Activated CD4-positive, alpha-beta T cell treated with anti-CD3 and anti-CD28 coated beads, Interleukin-2, amount 10 ng/mL, durations not matched to agents 7 days and 5 days (primary cell): Measurements from ENCODE around the gene HOXD9. TPM values are rescaled to one million over a fixed set of nuclear protein-coding genes. Genes with fewer than 3 reads are reported as not detected.
A peak's percentile ranks its signal among the peaks of the same experiment; 100 is the strongest.

Source experiments
- CTCF ChIA-PET: fragments of 350-600 bp; sonication (Branson Sonifier 250); formaldehyde crosslinking; loops from one replicate; lab custom pipeline; 2021; ENCODE audit warnings: antibody characterized with exemption; lab: Charles Lee
- POLR2A ChIA-PET: fragments of 350-600 bp; sonication (Branson Sonifier 250); formaldehyde crosslinking; loops from one replicate; lab custom pipeline; 2021; ENCODE audit warnings: antibody characterized with exemption; lab: Charles Lee
- DNase-seq: peaks from one replicate; pipeline ENCODE4 v3.0.0-alpha.2; 2020
- H3K27ac Mint-ChIP-seq: one replicate; pipeline ENCODE4 v1.8.0; 2021; ENCODE audit warnings: mild to moderate bottlenecking, moderate library complexity, mixed read lengths
- H3K27me3 Mint-ChIP-seq: one replicate; pipeline ENCODE4 v1.8.0; 2021; ENCODE audit warnings: mixed read lengths
- H3K36me3 Mint-ChIP-seq: one replicate; pipeline ENCODE4 v1.8.0; 2021; ENCODE audit warnings: low read depth, mixed read lengths
- H3K4me1 Mint-ChIP-seq: one replicate; pipeline ENCODE4 v1.8.0; 2021; ENCODE audit warnings: mixed read lengths
- H3K4me3 Mint-ChIP-seq: one replicate; pipeline ENCODE4 v1.8.0; 2021; ENCODE audit warnings: mild to moderate bottlenecking, moderate library complexity, mixed read lengths
- H3K9me3 Mint-ChIP-seq: one replicate; pipeline ENCODE4 v1.8.0; 2021; ENCODE audit warnings: mixed read lengths
- total RNA-seq, 2 experiments: library from RNA; stranded (reverse); gene quantifications; one replicate each; pipeline ENCODE4 v1.2.3, GENCODE V29; 2021

The HOXD9 gene
- total RNA-seq, 2 experiments from 2014 or later: not detected

DNA sequence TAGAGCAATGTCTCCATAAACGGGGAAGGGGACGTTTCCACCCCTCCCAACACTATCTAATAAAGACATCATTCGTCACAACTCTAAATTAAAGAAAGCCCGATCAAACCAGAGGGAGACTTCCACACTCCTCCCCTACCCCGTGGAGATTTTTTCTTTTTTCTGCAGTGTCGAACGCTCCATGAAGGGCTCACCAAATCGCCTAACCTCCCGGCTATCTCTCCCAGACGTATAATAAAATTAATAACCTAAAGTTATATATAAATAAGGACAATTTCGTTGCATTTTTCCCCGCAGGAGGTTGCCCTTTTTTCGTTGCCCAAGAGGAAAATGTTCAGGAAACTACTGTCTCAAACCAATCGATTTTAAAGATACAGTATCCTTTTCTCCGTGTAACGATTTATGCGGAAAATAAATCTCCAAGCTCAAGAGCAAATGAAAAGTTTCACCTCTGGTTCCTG, 41.1 kb upstream of the HOXD9 start:
- CTCF ChIA-PET: interaction anchor here (1.2 to 2.2 kb wide), 5 partner anchors 16 to 81 kb away, joined by 3 to 6 read pairs (median 6); no protein-coding TSS in a partner anchor
- H3K4me3 Mint-ChIP-seq: peak overlapping the region; percentile 30
- H3K27ac Mint-ChIP-seq: peak overlapping the region; percentile 73
- POLR2A ChIA-PET: no interaction called here
- peaks cover 5% of the 10 kb centered on the region for H3K9me3 Mint-ChIP-seq
- H3K36me3 Mint-ChIP-seq: peaks cover 3% of the 10 kb centered on the region
- peaks cover 10% of the 10 kb centered on the region for H3K4me1 Mint-ChIP-seq
- H3K27me3 Mint-ChIP-seq: peaks cover 80% of the 10 kb centered on the region
- DNase-seq: no peak

DNA sequence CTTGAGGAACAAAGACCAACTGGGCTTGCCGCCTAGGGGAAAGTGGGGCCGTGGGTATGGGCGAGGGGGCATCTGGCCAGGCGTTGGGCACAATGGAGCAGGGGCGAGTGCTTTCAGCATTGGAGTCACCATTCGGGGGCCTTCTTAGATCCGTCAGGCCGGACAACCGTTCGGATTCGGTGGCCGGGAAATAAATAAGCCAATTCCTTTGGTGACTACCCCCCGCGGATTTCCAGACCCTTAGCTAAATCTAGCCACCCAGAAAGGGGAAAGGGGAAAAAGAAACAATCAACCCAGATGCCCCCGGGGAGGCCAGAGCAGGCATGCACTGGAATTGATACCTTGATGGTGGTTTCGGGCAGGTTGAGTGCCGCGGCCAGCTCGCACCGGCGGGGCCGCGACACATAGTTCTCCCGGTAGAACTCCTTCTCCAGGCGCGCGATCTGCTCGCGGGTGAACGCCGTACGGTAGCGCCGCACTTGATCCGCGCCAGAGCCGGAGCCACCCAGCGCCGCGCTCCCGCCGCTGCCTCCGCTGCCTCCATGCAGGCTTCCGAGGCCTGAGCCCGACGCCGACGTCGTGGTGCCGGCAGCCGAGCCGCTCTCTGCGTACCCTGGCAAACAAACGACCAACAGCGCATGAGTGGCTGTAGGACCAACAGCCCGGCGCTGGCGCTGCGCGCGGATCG, 40.5 kb upstream of the HOXD9 start:
- peak overlapping the region; percentile 10 for H3K4me3 Mint-ChIP-seq

DNA sequence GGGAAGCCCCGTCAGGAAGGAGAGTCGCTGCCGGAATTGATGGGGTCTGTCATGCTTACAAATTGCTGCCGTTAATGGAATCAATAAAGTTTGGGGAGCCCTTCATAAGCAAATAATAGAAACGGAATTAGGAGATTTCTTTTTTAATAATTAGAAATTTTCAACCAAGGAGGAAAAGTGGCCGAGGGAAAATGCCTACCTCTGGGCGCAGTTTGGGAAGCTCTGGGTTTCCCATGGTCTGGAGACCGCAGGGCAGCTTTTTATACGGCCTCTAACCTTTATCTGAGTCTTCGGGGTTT, 40.0 kb upstream of the HOXD9 start:
- peak overlapping the region; percentile 40 for H3K4me3 Mint-ChIP-seq
- CTCF ChIA-PET: interaction anchor here (0.8 to 1.9 kb wide), 5 partner anchors 10 to 49 kb away, joined by 3 to 6 read pairs (median 3); no protein-coding TSS in a partner anchor
- no peak for DNase-seq
- H3K27ac Mint-ChIP-seq: peak overlapping the region; percentile 62
- H3K4me1 Mint-ChIP-seq: peaks cover 10% of the 10 kb centered on the region
- peaks cover 5% of the 10 kb centered on the region for H3K9me3 Mint-ChIP-seq
- H3K36me3 Mint-ChIP-seq: peaks cover 6% of the 10 kb centered on the region
- peaks cover 83% of the 10 kb centered on the region for H3K27me3 Mint-ChIP-seq
- POLR2A ChIA-PET: no interaction called here

More for the DNA sequence above, 40.5 kb upstream of the HOXD9 start:
- Mint-ChIP-seq H3K27me3 (peaks cover 82% of the 10 kb centered on the region), H3K4me1 (peaks cover 10% of the 10 kb centered on the region), H3K36me3 (peaks cover 6% of the 10 kb centered on the region), H3K27ac (peak overlapping the region; percentile 73), H3K9me3 (peaks cover 5% of the 10 kb centered on the region)
- ChIA-PET POLR2A (no interaction called here), CTCF (interaction anchor here (0.8 to 2.2 kb wide), 5 partner anchors 13 to 50 kb away, joined by 3 to 6 read pairs (median 3); no protein-coding TSS in a partner anchor)
- no peak for DNase-seq

DNA sequence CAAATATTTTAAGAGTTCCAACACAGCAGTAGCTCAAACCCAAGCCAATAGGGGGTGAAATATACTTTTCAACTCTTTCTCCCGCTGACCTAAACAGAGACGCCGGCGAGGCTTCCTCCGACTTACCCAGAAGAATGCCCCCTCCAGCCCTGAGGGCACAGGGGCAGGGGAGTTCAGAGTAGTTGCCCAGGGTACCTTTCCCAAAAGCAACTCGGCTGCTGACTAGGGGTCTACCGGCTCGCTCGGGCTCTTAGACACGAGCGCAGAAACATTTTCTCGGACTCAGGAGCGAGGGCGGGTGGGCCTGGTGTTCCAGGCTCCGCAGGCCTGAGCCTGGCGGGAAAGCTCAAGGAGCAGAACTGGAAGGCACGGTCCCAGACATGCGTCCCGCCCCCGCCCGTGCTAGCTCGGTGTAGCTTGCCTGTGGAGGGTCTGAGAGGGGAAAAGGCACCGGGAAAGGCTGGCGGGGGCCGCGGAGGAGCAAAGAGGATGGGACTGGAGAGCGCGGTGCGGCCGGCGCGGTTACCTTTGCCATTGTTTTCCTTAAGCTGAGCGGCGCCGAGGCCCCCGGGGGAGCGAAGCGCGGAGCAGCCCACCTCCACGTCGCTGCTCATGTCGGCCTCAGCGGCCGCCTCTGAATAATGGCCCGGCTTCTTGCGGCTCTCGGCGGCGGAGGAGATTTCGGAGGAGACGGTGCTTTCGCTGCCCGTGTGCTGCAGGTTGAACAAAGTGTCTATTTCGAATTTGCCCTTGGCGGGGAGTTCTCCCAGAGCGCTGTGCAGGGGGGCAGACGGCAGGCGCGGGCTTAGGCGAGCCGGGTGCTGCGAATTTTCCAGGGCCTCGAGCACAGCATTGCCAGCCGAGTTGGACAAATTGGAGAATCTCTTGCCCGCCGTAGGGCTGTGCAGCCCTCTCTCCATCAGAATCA, 39.4 kb upstream of the HOXD9 start:
- H3K36me3 Mint-ChIP-seq: peaks cover 6% of the 10 kb centered on the region
- CTCF ChIA-PET: interaction anchor here (0.8 to 1.9 kb wide), 4 partner anchors 11 to 49 kb away, joined by 3 to 6 read pairs (median 3); no protein-coding TSS in a partner anchor
- peaks cover 5% of the 10 kb centered on the region for H3K9me3 Mint-ChIP-seq
- POLR2A ChIA-PET: no interaction called here
- no peak for DNase-seq
- peaks cover 10% of the 10 kb centered on the region for H3K4me1 Mint-ChIP-seq
- peak overlapping the region; percentile 58 for H3K4me3 Mint-ChIP-seq
- H3K27me3 Mint-ChIP-seq: peaks cover 89% of the 10 kb centered on the region
- peak overlapping the region; percentile 78 for H3K27ac Mint-ChIP-seq

DNA sequence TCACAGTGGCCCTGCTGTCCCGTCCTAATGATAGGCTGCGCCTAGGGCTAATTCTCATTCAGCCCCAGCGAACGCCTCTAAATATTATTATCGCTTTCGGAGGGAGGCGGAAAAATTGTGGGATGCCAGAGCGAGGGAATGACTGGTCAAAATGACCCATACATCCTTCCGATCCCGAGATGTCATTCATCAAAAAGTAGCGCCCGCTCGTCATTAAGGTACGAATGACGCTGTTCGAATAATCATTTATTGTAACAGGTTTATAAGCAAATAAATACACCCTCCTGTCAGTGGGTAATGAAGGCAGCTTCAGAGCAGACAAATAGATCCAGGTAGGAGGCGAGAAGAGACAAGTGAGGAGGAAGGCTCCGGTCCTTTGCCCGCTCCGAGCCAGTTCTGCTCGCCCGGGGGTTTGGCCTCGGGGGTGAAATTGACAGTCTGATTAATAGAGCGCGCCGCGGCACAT, 38.7 kb upstream of the HOXD9 start, which contains the start of gene EVX2:
Gene EVX2 (minus strand): TSS at position 167 of the 466 bp plus-strand sequence. CDS start 186 bp downstream, outside the sequence.
- H3K4me1 Mint-ChIP-seq: peaks cover 14% of the 10 kb centered on the region
- peaks cover 5% of the 10 kb centered on the region for H3K9me3 Mint-ChIP-seq
- peak within 1 kb of the TSS; percentile 78 for H3K27ac Mint-ChIP-seq
- peak within 1 kb of the TSS; percentile 58 for H3K4me3 Mint-ChIP-seq
- DNase-seq: no peak
- POLR2A ChIA-PET: no interaction called here
- CTCF ChIA-PET: interaction anchor here (1.0 kb wide), 1 partner anchor 11 kb away, joined by 3 read pairs; no protein-coding TSS in a partner anchor
- H3K27me3 Mint-ChIP-seq: peaks cover 90% of the 10 kb centered on the region
- H3K36me3 Mint-ChIP-seq: peaks cover 6% of the 10 kb centered on the region

DNA sequence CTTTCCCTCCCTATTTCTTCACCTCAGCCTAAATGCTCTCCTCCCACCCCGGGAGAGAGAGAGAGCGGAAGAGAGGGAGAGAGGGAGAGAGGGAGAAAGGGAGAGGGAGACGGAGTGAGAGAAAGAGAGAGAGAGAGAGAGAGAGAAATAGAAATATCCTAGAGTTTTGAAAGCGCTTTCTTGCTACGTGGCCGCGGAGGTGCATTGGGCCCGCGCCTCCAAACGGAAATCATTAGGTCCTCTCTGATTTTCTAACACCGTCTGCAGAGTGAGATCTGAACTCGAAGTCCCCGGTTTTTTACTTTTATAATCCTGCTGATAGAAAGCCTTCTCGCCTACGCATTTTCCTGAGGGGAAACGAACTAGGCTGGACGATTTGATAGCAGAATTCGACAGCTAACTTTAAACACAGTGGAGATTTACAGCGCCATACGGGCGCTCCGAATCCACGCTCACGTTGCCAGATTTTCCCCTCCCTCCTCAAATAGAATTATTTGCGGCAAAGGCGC, 37.9 kb upstream of the HOXD9 start:
- ChIA-PET CTCF (interaction anchor here (1.5 to 1.6 kb wide), 2 partner anchors 12 to 48 kb away, joined by 5 to 7 read pairs; no protein-coding TSS in a partner anchor), POLR2A (no interaction called here)
- peaks cover 90% of the 10 kb centered on the region for H3K27me3 Mint-ChIP-seq
- peak overlapping the region; percentile 78 for H3K27ac Mint-ChIP-seq
- H3K9me3 Mint-ChIP-seq: no peaks in the 10 kb centered on the region
- peak overlapping the region; percentile 47 for H3K4me3 Mint-ChIP-seq
- H3K36me3 Mint-ChIP-seq: peaks cover 3% of the 10 kb centered on the region
- peaks cover 7% of the 10 kb centered on the region for H3K4me1 Mint-ChIP-seq
- DNase-seq: no peak

DNA sequence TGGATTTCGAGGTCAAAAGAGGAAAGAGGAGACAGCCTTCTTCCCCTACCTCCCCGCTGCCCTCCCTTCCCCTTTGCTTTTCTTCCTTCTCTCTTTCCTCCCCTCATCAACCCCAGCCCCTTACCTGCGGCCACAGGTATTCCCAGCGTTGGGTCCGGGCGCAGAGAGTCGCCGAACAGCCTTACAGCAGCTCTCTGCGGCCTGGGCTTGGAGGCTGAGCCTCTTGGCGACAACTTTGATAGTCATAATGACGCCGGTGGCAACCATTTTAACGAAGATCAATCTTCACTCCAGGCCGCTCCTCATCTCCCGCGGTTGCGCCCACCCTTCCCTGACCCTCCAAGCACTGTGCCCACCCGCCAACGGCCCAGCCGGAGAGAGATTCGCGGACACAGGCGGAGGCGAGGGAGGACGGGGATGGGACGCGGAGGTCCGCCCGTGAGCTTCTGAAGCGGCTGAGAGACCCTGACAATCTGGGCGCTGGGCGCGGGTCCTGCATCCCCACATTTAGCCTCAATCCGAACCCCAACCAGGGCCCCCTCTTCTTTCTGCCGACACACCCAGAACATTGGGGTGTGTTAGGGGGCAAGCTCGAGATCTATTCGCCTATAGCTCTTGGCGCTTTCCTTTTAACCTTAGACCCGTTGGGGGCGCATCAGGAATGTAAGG, 37.3 kb upstream of the HOXD9 start:
- Mint-ChIP-seq H3K36me3 (peaks cover 3% of the 10 kb centered on the region), H3K4me3 (peak overlapping the region; percentile 47), H3K9me3 (no peaks in the 10 kb centered on the region), H3K27me3 (peaks cover 94% of the 10 kb centered on the region), H3K4me1 (peaks cover 7% of the 10 kb centered on the region), H3K27ac (peak overlapping the region; percentile 50)
- no peak for DNase-seq
- CTCF ChIA-PET: interaction anchor here (1.2 to 1.6 kb wide), 3 partner anchors 12 to 48 kb away, joined by 3 to 7 read pairs (median 5); partner anchors contain the start of gene HOXD10
- POLR2A ChIA-PET: no interaction called here

DNA sequence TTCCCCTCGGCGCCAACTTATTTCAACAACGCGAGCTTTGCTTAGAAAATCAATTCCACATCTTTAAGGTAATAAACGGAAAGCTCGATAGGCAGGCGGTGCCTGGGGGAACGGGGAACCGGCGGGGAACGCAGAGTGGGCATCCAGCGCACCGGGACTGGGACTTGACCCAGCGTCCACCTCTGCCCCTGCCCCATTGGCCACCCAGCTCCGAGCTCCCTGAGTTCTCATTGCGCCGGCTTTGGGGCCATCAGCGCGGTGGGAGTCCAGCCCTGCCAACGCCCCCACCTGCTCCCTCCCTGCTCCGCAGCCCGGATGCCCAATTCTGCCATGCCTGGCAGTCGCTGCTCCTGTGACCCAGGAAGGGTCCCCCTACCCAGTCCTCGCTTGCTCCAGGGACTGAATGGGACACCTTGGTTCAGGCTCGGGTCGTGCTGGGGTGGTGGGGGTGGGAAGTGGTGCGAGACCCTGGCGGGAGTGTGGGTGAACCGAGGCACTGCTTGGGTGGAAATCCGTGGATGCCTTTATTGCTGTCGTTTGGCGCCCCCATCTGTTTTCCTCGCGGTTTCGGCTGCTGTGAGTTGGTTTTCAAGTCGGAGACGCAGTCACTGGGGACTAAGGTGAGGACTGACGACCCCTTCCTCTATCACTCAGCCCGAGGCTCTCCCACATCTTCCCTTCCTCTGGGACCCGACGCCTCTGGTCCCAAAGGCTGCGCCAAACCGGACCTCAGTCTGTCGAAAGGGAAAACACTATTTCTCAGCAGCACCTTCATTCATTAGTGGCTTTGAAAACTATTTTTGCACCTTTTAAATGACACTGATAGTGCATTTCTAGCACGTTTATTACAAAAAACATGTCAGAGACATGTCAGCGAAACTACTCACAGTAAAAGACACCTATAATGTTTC, 36.4 kb upstream of the HOXD9 start:
- Mint-ChIP-seq H3K4me1 (peaks cover 6% of the 10 kb centered on the region), H3K36me3 (peaks cover 3% of the 10 kb centered on the region), H3K27ac (peak overlapping the region; percentile 48), H3K4me3 (no peak overlapping the region), H3K27me3 (peaks cover 95% of the 10 kb centered on the region), H3K9me3 (no peaks in the 10 kb centered on the region)
- ChIA-PET POLR2A (no interaction called here), CTCF (interaction anchor here (1.2 to 1.6 kb wide), 3 partner anchors 11 to 47 kb away, joined by 3 to 7 read pairs (median 5); partner anchors contain the start of gene HOXD10)
- no peak for DNase-seq

DNA sequence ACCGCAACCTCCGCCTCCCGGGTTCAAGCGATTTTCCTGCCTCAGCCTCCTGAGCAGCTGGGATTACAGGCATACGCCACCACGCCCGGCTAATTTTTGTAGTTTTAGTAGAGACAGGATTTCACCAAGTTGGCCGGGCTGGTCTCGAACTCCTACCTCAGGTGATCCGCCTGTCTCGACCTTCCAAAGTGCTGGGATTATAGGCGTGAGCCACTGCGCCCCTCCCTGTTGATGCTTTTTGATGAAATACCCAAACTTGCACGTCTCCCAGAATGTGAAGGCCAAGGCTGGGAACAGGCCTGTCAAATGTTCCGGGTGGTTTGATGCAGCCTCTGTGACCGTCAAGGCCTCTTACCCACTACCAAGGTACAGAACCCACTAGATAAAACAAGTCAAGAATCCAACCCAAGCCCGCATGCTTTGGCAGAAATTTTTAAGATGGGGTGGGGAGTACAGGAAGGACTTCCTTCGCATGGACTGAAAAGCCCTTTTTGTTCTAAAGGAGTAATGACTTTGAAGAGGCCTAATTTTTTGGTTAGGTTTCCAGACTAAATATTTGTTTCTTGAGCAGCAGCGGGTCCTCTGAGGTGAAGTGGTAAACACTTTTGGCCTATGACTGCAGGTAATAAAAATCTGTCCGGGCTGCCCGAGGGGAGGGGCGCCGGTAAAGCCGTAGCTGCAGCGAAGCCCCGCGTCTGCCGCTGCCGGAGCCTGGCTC, 35.0 kb upstream of the HOXD9 start:
- ChIA-PET CTCF (interaction anchor here (1.6 kb wide), 1 partner anchor 10 kb away, joined by 6 read pairs; no protein-coding TSS in a partner anchor), POLR2A (no interaction called here)
- no peak for DNase-seq
- Mint-ChIP-seq H3K4me3 (no peak overlapping the region), H3K27me3 (peaks cover 95% of the 10 kb centered on the region), H3K9me3 (no peaks in the 10 kb centered on the region), H3K4me1 (peaks cover 4% of the 10 kb centered on the region), H3K36me3 (peaks cover 3% of the 10 kb centered on the region), H3K27ac (no peak overlapping the region)

DNA sequence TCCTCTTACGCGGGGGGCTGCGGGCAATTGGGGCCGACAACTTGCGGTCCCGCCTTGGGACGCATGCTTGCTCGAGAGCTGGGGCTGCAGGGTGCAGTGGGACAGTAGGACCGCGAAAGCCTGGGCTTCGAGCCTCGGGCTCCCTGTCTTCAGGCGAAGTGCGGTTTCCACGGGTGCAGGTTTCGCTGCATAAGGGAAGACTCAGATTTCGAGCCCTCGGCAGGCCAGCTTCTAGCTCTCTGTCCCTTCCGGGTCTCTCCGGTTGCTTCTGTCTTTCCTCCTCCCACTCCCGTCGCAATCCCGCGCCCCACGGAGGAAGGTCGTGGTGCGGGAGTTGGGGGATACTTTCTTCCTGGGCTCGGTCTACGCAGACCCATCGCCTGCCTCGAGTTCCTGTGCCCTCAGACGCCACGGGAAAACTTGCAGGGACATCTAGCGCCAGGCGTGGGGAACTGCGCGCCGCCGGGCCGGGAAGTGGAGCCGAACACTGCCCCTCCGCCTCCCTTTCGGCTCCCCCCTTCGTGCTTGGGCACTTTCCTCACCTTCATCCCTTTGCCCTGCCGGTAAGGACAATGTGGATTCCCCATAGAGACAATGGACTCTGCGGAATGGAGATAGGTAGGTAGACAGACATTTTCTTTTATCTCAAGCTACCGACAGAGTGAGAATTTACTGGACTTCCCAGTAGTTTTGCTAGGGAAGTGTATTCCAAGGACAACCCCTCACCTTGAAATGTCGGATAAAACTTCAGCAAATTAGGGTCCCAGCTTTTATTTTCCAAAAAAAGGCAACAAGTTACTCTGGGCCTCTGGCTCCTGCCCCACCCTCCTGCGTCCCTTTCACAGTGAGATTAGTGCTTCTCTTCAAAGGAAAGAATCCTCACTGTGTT, 34.2 kb upstream of the HOXD9 start:
- no peaks in the 10 kb centered on the region for H3K9me3 Mint-ChIP-seq
- no peak overlapping the region for H3K4me3 Mint-ChIP-seq
- POLR2A ChIA-PET: no interaction called here
- H3K4me1 Mint-ChIP-seq: peaks cover 4% of the 10 kb centered on the region
- DNase-seq: no peak
- H3K36me3 Mint-ChIP-seq: peaks cover 3% of the 10 kb centered on the region
- no peak overlapping the region for H3K27ac Mint-ChIP-seq
- H3K27me3 Mint-ChIP-seq: peaks cover 89% of the 10 kb centered on the region
- CTCF ChIA-PET: interaction anchor here (1.6 kb wide), 1 partner anchor 10 kb away, joined by 6 read pairs; no protein-coding TSS in a partner anchor
